Measurements from ENCODE around the gene CAMTA1. TPM values are rescaled to one million over a fixed set of nuclear protein-coding genes. Genes with fewer than 3 reads are reported as not detected.
A peak's percentile ranks its signal among the peaks of the same experiment; 100 is the strongest.

The CAMTA1 gene
- total and polyA plus RNA-seq, 4 donors, result 90.5 to 236 (median 195) TPM

GRCh38 chr1:7752512-7753417 is 967.5 kb downstream of the CAMTA1 start:
- no peaks in the 10 kb centered on the region for H3K9me3 ChIP-seq (ENCODE audit: control insufficient read depth, insufficient read depth, low read length)
- no peaks in the 10 kb centered on the region for H3K27me3 ChIP-seq (ENCODE audit: control insufficient read depth, insufficient read depth, low read length)
- no peaks in the 10 kb centered on the region for H3K4me1 ChIP-seq (ENCODE audit: control insufficient read depth, insufficient read depth, low read length)
- peaks cover 22% of the 10 kb centered on the region for H3K36me3 ChIP-seq (ENCODE audit: control insufficient read depth, insufficient read depth, low read length)
- H3K27ac ChIP-seq (ENCODE audit: low read depth, low read length), result no peak overlapping the region
- H3K4me3 ChIP-seq (ENCODE audit: low read depth, low read length), result no peak overlapping the region
- 28% methylated on average over 6 of the region's 18 CpGs for WGBS (ENCODE audit: insufficient coverage)
- DNase-seq (ENCODE audit: low read depth in 4 of 6, low spot score in 6 of 6), result peak; percentile 45 to 96 (median 72)

DNA sequence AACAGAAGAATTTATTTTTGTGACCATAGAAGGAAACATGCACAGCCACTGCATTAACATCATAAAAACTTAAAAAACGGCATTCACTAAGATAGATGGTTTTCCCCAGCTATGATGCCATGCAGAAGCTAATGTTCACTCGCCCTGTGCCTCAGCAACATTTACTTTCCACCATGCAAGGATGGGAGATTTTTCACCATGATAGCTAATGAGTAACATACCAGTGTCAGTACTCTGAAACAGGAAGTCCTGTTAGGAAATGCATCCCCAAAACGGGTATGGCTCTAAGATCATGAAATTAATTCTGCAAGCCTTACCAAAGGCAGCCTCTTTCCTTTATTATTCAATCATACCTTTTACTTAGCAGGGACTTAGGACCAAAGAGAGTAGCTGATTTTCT is 968.4 kb downstream of the CAMTA1 start:
- Histone ChIP-seq H3K4me1 (ENCODE audit: control insufficient read depth, insufficient read depth, low read length) (no peaks in the 10 kb centered on the region), H3K4me3 (ENCODE audit: low read depth, low read length) (no peak overlapping the region), H3K9me3 (ENCODE audit: control insufficient read depth, insufficient read depth, low read length) (no peaks in the 10 kb centered on the region), H3K27me3 (ENCODE audit: control insufficient read depth, insufficient read depth, low read length) (no peaks in the 10 kb centered on the region), H3K27ac (ENCODE audit: low read depth, low read length) (no peak overlapping the region), H3K36me3 (ENCODE audit: control insufficient read depth, insufficient read depth, low read length) (peaks cover 16% of the 10 kb centered on the region)
- no peak for DNase-seq (ENCODE audit: low read depth in 4 of 6, low spot score in 6 of 6)
- WGBS (ENCODE audit: insufficient coverage), result 87% methylated on average over 3 of the region's 3 CpGs

DNA sequence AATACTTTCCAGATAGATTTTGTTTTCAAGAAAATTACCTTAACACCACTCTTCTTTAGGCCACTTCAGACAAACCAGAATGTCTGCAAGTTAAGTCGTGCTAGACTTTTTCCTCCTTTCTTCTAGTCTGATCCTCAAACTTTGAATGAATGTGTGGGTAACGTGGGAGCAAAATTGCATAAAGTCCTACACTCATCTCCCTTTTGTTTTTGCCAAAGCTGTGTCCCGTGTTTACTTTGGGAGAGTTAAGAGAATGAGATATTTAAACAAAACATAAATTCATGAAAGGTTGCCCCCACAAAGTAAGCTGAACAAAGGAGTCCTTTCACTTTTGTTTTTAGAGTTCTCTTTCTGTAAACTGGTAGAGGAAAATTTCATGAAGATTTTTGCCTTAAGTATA is 969.0 kb downstream of the CAMTA1 start:
- H3K27me3 ChIP-seq (ENCODE audit: control insufficient read depth, insufficient read depth, low read length), result no peaks in the 10 kb centered on the region
- no CpG with 5 or more reads among the region's 3 CpGs for WGBS (ENCODE audit: insufficient coverage)
- H3K27ac ChIP-seq (ENCODE audit: low read depth, low read length), result no peak overlapping the region
- no peaks in the 10 kb centered on the region for H3K4me1 ChIP-seq (ENCODE audit: control insufficient read depth, insufficient read depth, low read length)
- no peak for DNase-seq (ENCODE audit: low read depth in 4 of 6, low spot score in 6 of 6)
- H3K36me3 ChIP-seq (ENCODE audit: control insufficient read depth, insufficient read depth, low read length), result peaks cover 16% of the 10 kb centered on the region
- no peaks in the 10 kb centered on the region for H3K9me3 ChIP-seq (ENCODE audit: control insufficient read depth, insufficient read depth, low read length)
- H3K4me3 ChIP-seq (ENCODE audit: low read depth, low read length), result no peak overlapping the region

DNA sequence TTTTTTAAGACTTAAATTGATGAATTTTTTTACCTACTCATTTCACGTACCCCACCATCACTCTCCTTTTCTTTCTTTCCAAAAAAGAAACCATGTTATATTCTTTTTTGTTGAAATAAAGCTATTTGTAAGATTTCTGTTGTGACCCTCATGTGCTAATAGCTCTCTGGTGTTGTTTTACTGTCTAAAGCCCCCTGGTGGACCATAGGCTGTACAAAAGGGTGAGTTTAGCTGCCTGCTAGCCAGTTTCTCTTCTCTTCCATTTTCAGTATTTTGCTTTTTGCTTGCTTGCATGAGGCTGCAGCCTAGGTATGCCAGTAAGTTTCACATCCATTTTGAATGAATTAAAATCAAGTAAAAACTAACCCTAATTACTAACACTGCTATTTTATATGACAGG is 970.2 kb downstream of the CAMTA1 start:
- H3K4me3 ChIP-seq (ENCODE audit: low read depth, low read length), result no peak overlapping the region
- peak in 1 of 6 donors; percentile 56 for DNase-seq (ENCODE audit: low read depth in 4 of 6, low spot score in 6 of 6)
- H3K4me1 ChIP-seq (ENCODE audit: control insufficient read depth, insufficient read depth, low read length), result no peaks in the 10 kb centered on the region
- no peaks in the 10 kb centered on the region for H3K9me3 ChIP-seq (ENCODE audit: control insufficient read depth, insufficient read depth, low read length)
- no peak overlapping the region for H3K27ac ChIP-seq (ENCODE audit: low read depth, low read length)
- no CpG with 5 or more reads among the region's 1 CpG for WGBS (ENCODE audit: insufficient coverage)
- peaks cover 7% of the 10 kb centered on the region for H3K36me3 ChIP-seq (ENCODE audit: control insufficient read depth, insufficient read depth, low read length)
- no peaks in the 10 kb centered on the region for H3K27me3 ChIP-seq (ENCODE audit: control insufficient read depth, insufficient read depth, low read length)

GRCh38 chr1:7760245-7760644 is 975.0 kb downstream of the CAMTA1 start:
- H3K4me3 ChIP-seq (ENCODE audit: low read depth, low read length), result no peak overlapping the region
- no peaks in the 10 kb centered on the region for H3K9me3 ChIP-seq (ENCODE audit: control insufficient read depth, insufficient read depth, low read length)
- H3K4me1 ChIP-seq (ENCODE audit: control insufficient read depth, insufficient read depth, low read length), result no peaks in the 10 kb centered on the region

GRCh38 chr1:7761103-7761502 is 975.8 kb downstream of the CAMTA1 start:
- Histone ChIP-seq H3K27me3 (ENCODE audit: control insufficient read depth, insufficient read depth, low read length) (no peaks in the 10 kb centered on the region), H3K36me3 (ENCODE audit: control insufficient read depth, insufficient read depth, low read length) (peaks cover 2% of the 10 kb centered on the region), H3K4me3 (ENCODE audit: low read depth, low read length) (no peak overlapping the region), H3K4me1 (ENCODE audit: control insufficient read depth, insufficient read depth, low read length) (no peaks in the 10 kb centered on the region), H3K27ac (ENCODE audit: low read depth, low read length) (no peak overlapping the region), H3K9me3 (ENCODE audit: control insufficient read depth, insufficient read depth, low read length) (no peaks in the 10 kb centered on the region)
- DNase-seq (ENCODE audit: low read depth in 4 of 6, low spot score in 6 of 6), result no peak
- 78% methylated on average over 2 of the region's 3 CpGs for WGBS (ENCODE audit: insufficient coverage)

More at GRCh38 chr1:7760245-7760644, 975.0 kb downstream of the CAMTA1 start:
- WGBS (ENCODE audit: insufficient coverage), result 86% methylated on average over 4 of the region's 6 CpGs
- Histone ChIP-seq H3K27ac (ENCODE audit: low read depth, low read length) (no peak overlapping the region), H3K27me3 (ENCODE audit: control insufficient read depth, insufficient read depth, low read length) (no peaks in the 10 kb centered on the region), H3K36me3 (ENCODE audit: control insufficient read depth, insufficient read depth, low read length) (peaks cover 2% of the 10 kb centered on the region)
- peak in 1 of 6 donors; percentile 10 for DNase-seq (ENCODE audit: low read depth in 4 of 6, low spot score in 6 of 6)

DNA sequence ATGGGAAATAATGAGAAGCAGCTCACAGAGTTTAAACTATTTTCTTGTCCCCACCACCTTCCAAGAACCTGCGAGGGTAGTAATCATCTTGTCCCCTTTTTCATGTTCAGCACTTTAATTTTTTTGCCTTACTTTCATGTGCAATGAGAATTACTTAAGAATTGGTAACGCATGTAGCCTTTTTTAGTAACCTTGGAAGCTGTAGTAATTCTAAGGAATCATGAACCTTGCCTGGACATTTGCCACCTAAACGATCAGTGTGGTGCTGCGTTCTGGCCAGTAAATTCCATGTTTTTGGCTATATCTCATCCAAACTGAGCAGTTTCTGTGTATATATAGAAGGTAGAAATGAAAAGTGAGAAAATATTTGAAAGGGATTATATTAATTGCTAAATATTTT is 981.9 kb downstream of the CAMTA1 start:
- H3K4me3 ChIP-seq (ENCODE audit: low read depth, low read length), result no peak overlapping the region
- DNase-seq (ENCODE audit: low read depth in 4 of 6, low spot score in 6 of 6), result no peak
- no peaks in the 10 kb centered on the region for H3K27me3 ChIP-seq (ENCODE audit: control insufficient read depth, insufficient read depth, low read length)
- peaks cover 5% of the 10 kb centered on the region for H3K4me1 ChIP-seq (ENCODE audit: control insufficient read depth, insufficient read depth, low read length)
- no peak overlapping the region for H3K27ac ChIP-seq (ENCODE audit: low read depth, low read length)
- no CpG with 5 or more reads among the region's 4 CpGs for WGBS (ENCODE audit: insufficient coverage)
- H3K9me3 ChIP-seq (ENCODE audit: control insufficient read depth, insufficient read depth, low read length), result no peaks in the 10 kb centered on the region
- no peaks in the 10 kb centered on the region for H3K36me3 ChIP-seq (ENCODE audit: control insufficient read depth, insufficient read depth, low read length)

DNA sequence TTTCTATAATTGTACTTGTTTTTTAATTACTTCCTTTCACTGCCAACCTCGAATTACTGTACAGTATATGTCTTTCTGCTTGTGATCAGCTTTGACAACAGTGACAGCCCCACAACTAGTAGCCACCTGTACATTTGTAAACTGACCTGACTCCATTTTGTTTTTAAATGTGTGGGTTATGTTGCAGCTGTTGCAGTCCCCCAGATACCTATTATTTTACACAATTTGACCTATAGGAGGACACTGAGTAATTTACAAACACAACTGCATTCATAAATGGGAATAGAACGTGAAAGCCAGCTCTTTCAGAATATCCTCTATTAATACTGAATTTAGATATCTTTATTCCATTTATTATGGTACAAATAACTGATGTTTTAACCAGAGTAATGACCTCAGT is 983.3 kb downstream of the CAMTA1 start:
- H3K9me3 ChIP-seq (ENCODE audit: control insufficient read depth, insufficient read depth, low read length), result no peaks in the 10 kb centered on the region
- DNase-seq (ENCODE audit: low read depth in 4 of 6, low spot score in 6 of 6), result no peak
- no CpG with 5 or more reads among the region's 2 CpGs for WGBS (ENCODE audit: insufficient coverage)
- no peaks in the 10 kb centered on the region for H3K27me3 ChIP-seq (ENCODE audit: control insufficient read depth, insufficient read depth, low read length)
- H3K4me1 ChIP-seq (ENCODE audit: control insufficient read depth, insufficient read depth, low read length), result peaks cover 10% of the 10 kb centered on the region
- H3K4me3 ChIP-seq (ENCODE audit: low read depth, low read length), result no peak overlapping the region
- H3K27ac ChIP-seq (ENCODE audit: low read depth, low read length), result no peak overlapping the region
- peaks cover 4% of the 10 kb centered on the region for H3K36me3 ChIP-seq (ENCODE audit: control insufficient read depth, insufficient read depth, low read length)

DNA sequence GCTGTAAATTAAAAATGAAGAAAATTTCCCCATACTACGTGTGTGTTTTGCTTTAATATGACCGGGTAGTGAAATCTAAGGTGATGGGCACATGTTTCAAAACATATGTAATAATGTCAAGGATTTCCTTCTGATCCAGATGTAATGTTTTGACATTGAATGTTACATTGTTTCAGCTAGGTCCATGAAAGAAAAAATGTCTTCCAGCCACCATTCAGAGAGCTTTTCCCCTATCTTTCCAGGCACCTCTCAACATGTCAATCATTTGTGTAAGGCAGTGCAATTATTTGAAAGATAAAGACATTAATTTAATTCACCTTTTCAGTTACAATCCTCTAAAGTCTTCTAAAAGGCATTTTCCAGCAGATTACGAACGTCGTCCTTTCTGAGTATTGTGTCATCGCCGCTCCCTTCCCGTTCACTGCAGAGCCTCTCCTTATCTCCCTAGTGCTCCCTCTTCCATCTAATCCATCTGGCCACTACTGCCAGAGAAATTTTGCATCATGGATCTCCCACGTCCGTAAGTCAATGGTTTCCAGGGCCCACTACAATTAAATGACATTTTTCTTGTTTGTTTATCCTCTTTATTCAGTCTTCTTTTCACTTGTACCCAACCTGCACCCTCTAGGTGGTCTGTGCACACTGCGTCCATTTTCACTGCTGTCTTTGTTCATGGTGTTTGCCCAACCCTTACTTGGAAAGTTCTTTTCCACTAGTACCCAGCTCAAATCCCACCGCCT is 984.6 kb downstream of the CAMTA1 start:
- Histone ChIP-seq H3K9me3 (ENCODE audit: control insufficient read depth, insufficient read depth, low read length) (no peaks in the 10 kb centered on the region), H3K4me3 (ENCODE audit: low read depth, low read length) (no peak overlapping the region), H3K27ac (ENCODE audit: low read depth, low read length) (no peak overlapping the region), H3K27me3 (ENCODE audit: control insufficient read depth, insufficient read depth, low read length) (no peaks in the 10 kb centered on the region), H3K36me3 (ENCODE audit: control insufficient read depth, insufficient read depth, low read length) (peaks cover 4% of the 10 kb centered on the region), H3K4me1 (ENCODE audit: control insufficient read depth, insufficient read depth, low read length) (peaks cover 10% of the 10 kb centered on the region)
- 83% methylated on average over 9 of the region's 12 CpGs for WGBS (ENCODE audit: insufficient coverage)
- no peak for DNase-seq (ENCODE audit: low read depth in 4 of 6, low spot score in 6 of 6)
